Measurements from ENCODE around the gene IFI44L. TPM values are rescaled to one million over a fixed set of nuclear protein-coding genes. Genes with fewer than 3 reads are reported as not detected.

IFI44L gene
- total and polyA plus RNA-seq, 2 experiments from 2014 or later, result 0.23 TPM; not detected in 1

GRCh38 chr1:78624035-78624434 is 3.8 kb downstream of the IFI44L start:
- no peaks in the 10 kb centered on the region for H3K9me2 ChIP-seq (ENCODE audit: insufficient read depth)
- H3F3A ChIP-seq (ENCODE audit: insufficient read depth), result peaks cover 23% of the 10 kb centered on the region
- H3K4me2 ChIP-seq (ENCODE audit: unreplicated experiment), result no peak overlapping the region
- H3K4me3 ChIP-seq, result no peak overlapping the region
- H3K4me1 ChIP-seq (ENCODE audit: insufficient read depth), result peaks cover 27% of the 10 kb centered on the region
- H3K27me3 ChIP-seq (replicated peaks; ENCODE audit: insufficient read depth), result no peaks in the 10 kb centered on the region
- in situ Hi-C loops (cut with MboI), result no loop called here
- TF ChIP-seq EZH2phosphoT487 (IDR thresholded peaks at IDR 0.05; ENCODE audit: insufficient read depth, low read depth) (no peak), EZH2 (IDR thresholded peaks at IDR 0.05; ENCODE audit: insufficient read depth, poor library complexity, severe bottlenecking) (no peak)
- no peaks in the 10 kb centered on the region for H3K36me3 ChIP-seq (ENCODE audit: low read depth)
- no peak overlapping the region for H3K27ac ChIP-seq
- whole genome bisulfite sequencing, 2 experiments (ENCODE audit: low coverage in 1 of 2, low lambda C conversion rate in 2 of 2, missing lambda C conversion rate in 2 of 2), result 96 to 99% methylated on average over 7 of the region's 7 CpGs
- no peak overlapping the region for H2AFZ ChIP-seq
- DNase-seq, result no peak
- H3K79me2 ChIP-seq (ENCODE audit: insufficient read depth), result no peaks in the 10 kb centered on the region
- H4K20me1 ChIP-seq (ENCODE audit: insufficient read depth), result no peaks in the 10 kb centered on the region
- no peaks in the 10 kb centered on the region for H3K9me3 ChIP-seq (ENCODE audit: low read depth)
- H3K9ac ChIP-seq, result no peak overlapping the region

- Histone ChIP-seq H3K4me3 (no peak overlapping the region), H3F3A (ENCODE audit: insufficient read depth) (no peaks in the 10 kb centered on the region), H3K79me2 (ENCODE audit: insufficient read depth) (no peaks in the 10 kb centered on the region), H3K9me2 (ENCODE audit: insufficient read depth) (no peaks in the 10 kb centered on the region), H3K9ac (no peak overlapping the region), H3K4me2 (ENCODE audit: unreplicated experiment) (no peak overlapping the region), H3K27ac (no peak overlapping the region), H3K4me1 (ENCODE audit: insufficient read depth) (0 out of 2 replicates have a peak, but pooled peaks cover 8% of the 10 kb centered on the region), H4K20me1 (ENCODE audit: insufficient read depth) (no peaks in the 10 kb centered on the region), H3K27me3 (replicated peaks; ENCODE audit: insufficient read depth) (no peaks in the 10 kb centered on the region), H2AFZ (no peak overlapping the region), H3K36me3 (ENCODE audit: low read depth) (no peaks in the 10 kb centered on the region), H3K9me3 (ENCODE audit: low read depth) (no peaks in the 10 kb centered on the region)
- no peak for TF ChIP-seq EZH2phosphoT487 (IDR thresholded peaks at IDR 0.05; ENCODE audit: insufficient read depth, low read depth)
- TF ChIP-seq EZH2 (IDR thresholded peaks at IDR 0.05; ENCODE audit: insufficient read depth, poor library complexity, severe bottlenecking), result no peak
- DNase-seq, result peak; percentile 54
- 68 to 76% methylated on average over 1 of the region's 1 CpG for WGBS, 2 experiments (ENCODE audit: low coverage in 1 of 2, low lambda C conversion rate in 2 of 2, missing lambda C conversion rate in 2 of 2)
- in situ Hi-C loops (cut with MboI), result no loop called here
Measured at GRCh38 chr1:78627321-78627720, 7.1 kb downstream of the IFI44L start.

GRCh38 chr1:78630600-78630999 is 10.4 kb downstream of the IFI44L start:
- Histone ChIP-seq H3K36me3 (ENCODE audit: low read depth) (no peaks in the 10 kb centered on the region), H3K4me2 (ENCODE audit: unreplicated experiment) (no peak overlapping the region), H3K79me2 (ENCODE audit: insufficient read depth) (no peaks in the 10 kb centered on the region), H3K4me1 (ENCODE audit: insufficient read depth) (0 out of 2 replicates have a peak, but pooled peaks cover 8% of the 10 kb centered on the region), H2AFZ (no peak overlapping the region), H3K4me3 (no peak overlapping the region), H3F3A (ENCODE audit: insufficient read depth) (no peaks in the 10 kb centered on the region), H3K9me2 (ENCODE audit: insufficient read depth) (no peaks in the 10 kb centered on the region), H3K27ac (no peak overlapping the region), H3K9me3 (ENCODE audit: low read depth) (no peaks in the 10 kb centered on the region), H4K20me1 (ENCODE audit: insufficient read depth) (no peaks in the 10 kb centered on the region), H3K27me3 (replicated peaks; ENCODE audit: insufficient read depth) (no peaks in the 10 kb centered on the region), H3K9ac (no peak overlapping the region)
- TF ChIP-seq EZH2 (IDR thresholded peaks at IDR 0.05; ENCODE audit: insufficient read depth, poor library complexity, severe bottlenecking) (no peak), EZH2phosphoT487 (IDR thresholded peaks at IDR 0.05; ENCODE audit: insufficient read depth, low read depth) (no peak)
- in situ Hi-C loops (cut with MboI), result no loop called here
- DNase-seq, result no peak
- 97% methylated on average over 2 of the region's 2 CpGs for WGBS, 2 experiments (ENCODE audit: low coverage in 1 of 2, low lambda C conversion rate in 2 of 2, missing lambda C conversion rate in 2 of 2)

- in situ Hi-C loops (cut with MboI), result no loop called here
- Histone ChIP-seq H3F3A (ENCODE audit: insufficient read depth) (no peaks in the 10 kb centered on the region), H3K4me3 (no peak overlapping the region), H2AFZ (no peak overlapping the region), H4K20me1 (ENCODE audit: insufficient read depth) (no peaks in the 10 kb centered on the region), H3K9me3 (ENCODE audit: low read depth) (no peaks in the 10 kb centered on the region), H3K36me3 (ENCODE audit: low read depth) (no peaks in the 10 kb centered on the region), H3K79me2 (ENCODE audit: insufficient read depth) (no peaks in the 10 kb centered on the region), H3K27me3 (replicated peaks; ENCODE audit: insufficient read depth) (no peaks in the 10 kb centered on the region), H3K4me1 (ENCODE audit: insufficient read depth) (no peaks in the 10 kb centered on the region), H3K9me2 (ENCODE audit: insufficient read depth) (no peaks in the 10 kb centered on the region), H3K9ac (no peak overlapping the region), H3K4me2 (ENCODE audit: unreplicated experiment) (no peak overlapping the region), H3K27ac (no peak overlapping the region)
- no peak for DNase-seq
- TF ChIP-seq EZH2phosphoT487 (IDR thresholded peaks at IDR 0.05; ENCODE audit: insufficient read depth, low read depth) (no peak), EZH2 (IDR thresholded peaks at IDR 0.05; ENCODE audit: insufficient read depth, poor library complexity, severe bottlenecking) (no peak)
- 93 to 95% methylated on average over 4 of the region's 4 CpGs for WGBS, 2 experiments (ENCODE audit: low coverage in 1 of 2, low lambda C conversion rate in 2 of 2, missing lambda C conversion rate in 2 of 2)
Measured at GRCh38 chr1:78633209-78633608, 13.0 kb downstream of the IFI44L start.

- no peak overlapping the region for H3K27ac ChIP-seq
- no peaks in the 10 kb centered on the region for H3K9me3 ChIP-seq (ENCODE audit: low read depth)
- no peaks in the 10 kb centered on the region for H3K36me3 ChIP-seq (ENCODE audit: low read depth)
- H3K4me1 ChIP-seq (ENCODE audit: insufficient read depth), result no peaks in the 10 kb centered on the region
- no peaks in the 10 kb centered on the region for H3K79me2 ChIP-seq (ENCODE audit: insufficient read depth)
- 91 to 100% methylated on average over 1 of the region's 1 CpG for WGBS, 2 experiments (ENCODE audit: low coverage in 1 of 2, low lambda C conversion rate in 2 of 2, missing lambda C conversion rate in 2 of 2)
- H3K4me3 ChIP-seq, result no peak overlapping the region
- H3K9me2 ChIP-seq (ENCODE audit: insufficient read depth), result no peaks in the 10 kb centered on the region
- H3K27me3 ChIP-seq (replicated peaks; ENCODE audit: insufficient read depth), result no peaks in the 10 kb centered on the region
- in situ Hi-C loops (cut with MboI), result no loop called here
- no peaks in the 10 kb centered on the region for H4K20me1 ChIP-seq (ENCODE audit: insufficient read depth)
- no peak overlapping the region for H2AFZ ChIP-seq
- TF ChIP-seq EZH2phosphoT487 (IDR thresholded peaks at IDR 0.05; ENCODE audit: insufficient read depth, low read depth) (no peak), EZH2 (IDR thresholded peaks at IDR 0.05; ENCODE audit: insufficient read depth, poor library complexity, severe bottlenecking) (no peak)
- H3F3A ChIP-seq (ENCODE audit: insufficient read depth), result no peaks in the 10 kb centered on the region
- no peak overlapping the region for H3K4me2 ChIP-seq (ENCODE audit: unreplicated experiment)
- no peak overlapping the region for H3K9ac ChIP-seq
- no peak for DNase-seq
Measured at GRCh38 chr1:78640462-78640861, 20.2 kb downstream of the IFI44L start.
